HG03558 (cell line): Measurements from ENCODE around the gene PTPRN2.

Source experiments
- ATAC-seq: cut with Tn5 transposase; IDR thresholded peaks from one replicate; pipeline ENCODE4 v1.9.1; 2021; ENCODE audit warnings: moderate number of reproducible peaks; ENCODE audit not compliant: unreplicated experiment; ENCODE audit errors: extremely low read depth

The PTPRN2 gene

GRCh38 chr7:158603773-158604755, 16.4 kb upstream of the PTPRN2 start:
- ATAC-seq = no peak

GRCh38 chr7:158602905-158603772, 15.5 kb upstream of the PTPRN2 start:
- ATAC-seq = no peak

GRCh38 chr7:158602041-158602440, 14.4 kb upstream of the PTPRN2 start:
- no peak for ATAC-seq

DNA sequence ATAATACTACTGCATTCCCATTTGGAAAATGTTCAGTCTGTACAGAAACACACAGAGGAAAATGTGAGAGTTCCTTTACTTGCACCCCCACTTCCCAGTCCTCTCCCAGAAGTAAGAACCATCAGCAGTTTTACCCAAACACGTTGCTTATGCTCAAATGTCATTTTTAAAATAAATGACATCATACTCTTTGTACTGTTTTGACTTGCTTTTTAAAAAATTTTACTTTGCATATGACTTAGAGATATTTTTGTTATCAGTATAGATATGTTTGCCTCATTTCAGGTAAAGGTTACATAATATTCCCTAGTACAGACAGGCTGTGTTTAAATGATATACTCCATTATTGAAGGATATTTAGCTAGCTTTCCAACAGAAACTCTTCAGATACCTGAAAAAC, 13.5 kb upstream of the PTPRN2 start:
- no peak for ATAC-seq

GRCh38 chr7:158596745-158597144, 9.1 kb upstream of the PTPRN2 start:
- no peak for ATAC-seq

DNA sequence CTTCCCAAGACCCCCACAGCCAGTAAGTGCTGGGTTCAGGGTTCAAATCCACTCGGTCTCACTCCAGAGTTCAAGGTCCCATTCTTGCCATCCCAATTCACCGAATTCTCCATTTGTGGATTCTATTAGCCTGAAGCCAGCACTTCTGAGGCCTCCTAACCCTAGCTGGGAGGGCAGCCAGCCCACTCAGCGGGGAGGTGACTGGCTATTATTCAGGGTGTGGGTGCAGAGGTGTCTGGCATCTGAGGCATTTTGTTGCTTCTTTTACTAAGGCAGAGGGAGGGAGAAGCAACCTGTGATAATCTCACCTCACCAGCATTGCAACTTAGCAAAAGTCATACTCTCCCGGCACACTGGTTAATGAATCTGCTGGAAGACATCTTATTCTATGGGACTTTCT, 8.7 kb upstream of the PTPRN2 start:
- no peak for ATAC-seq

DNA sequence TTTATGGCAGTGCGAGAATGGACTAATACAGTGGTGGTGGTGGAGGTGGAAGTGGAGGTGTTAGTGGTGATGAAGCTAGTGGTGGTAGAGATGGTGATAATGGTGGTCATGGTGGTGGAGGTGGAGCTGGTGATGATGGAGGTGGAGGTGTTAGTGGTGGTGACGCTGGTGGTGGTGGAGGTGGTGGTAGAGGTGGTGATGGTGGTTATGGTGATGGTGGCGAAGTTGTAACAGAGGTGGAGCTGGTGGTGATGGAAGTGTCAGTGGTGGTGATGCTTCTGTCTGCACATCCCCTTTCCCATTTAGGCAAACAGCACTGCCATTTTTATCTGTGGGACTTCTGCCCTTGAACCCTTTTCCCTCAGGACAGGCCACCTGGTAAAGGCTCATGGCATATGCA, 7.4 kb upstream of the PTPRN2 start:
- no peak for ATAC-seq

DNA sequence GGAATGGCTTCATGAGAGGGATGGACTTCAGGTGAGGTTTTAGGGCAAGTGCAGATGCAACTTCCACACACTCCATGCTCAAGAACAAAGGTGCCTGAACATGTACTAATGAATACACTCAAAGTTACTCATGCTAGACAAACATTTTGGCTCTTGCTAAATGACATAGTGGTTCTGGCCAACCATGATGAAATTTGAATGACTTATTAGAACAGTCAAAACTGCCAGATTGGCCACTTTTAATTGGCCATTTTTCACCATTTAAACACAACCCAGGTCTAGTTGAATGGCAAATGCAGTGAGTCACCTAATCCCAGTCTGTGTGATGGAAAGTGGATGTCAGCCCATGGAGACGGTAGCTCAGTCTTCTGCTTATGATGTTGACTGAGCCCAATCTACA, 4.9 kb upstream of the PTPRN2 start:
- no peak for ATAC-seq

DNA sequence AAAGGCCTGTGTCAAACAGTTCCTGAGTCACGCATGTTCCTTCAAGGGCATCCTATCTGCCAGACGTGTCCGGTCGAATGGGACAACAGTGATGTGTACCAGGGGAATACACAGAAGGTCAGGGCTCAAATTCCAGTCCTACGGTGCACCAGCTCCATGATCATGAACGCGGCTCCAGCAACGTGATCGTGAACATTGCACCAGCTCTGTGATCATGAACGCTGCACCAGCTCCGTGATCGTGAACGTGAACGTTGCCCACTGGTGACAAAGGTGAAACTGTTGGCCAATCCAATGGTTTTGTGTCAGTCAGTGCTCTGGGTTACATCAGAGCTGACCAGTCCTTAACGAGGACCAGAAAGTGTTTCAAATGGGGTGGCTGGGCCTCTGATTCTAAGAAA, 4.3 kb upstream of the PTPRN2 start:
- no peak for ATAC-seq

- no peak for ATAC-seq
Observed at GRCh38 chr7:158590181-158590530, 2.5 kb upstream of the PTPRN2 start.

- no peak for ATAC-seq
Observed at GRCh38 chr7:158589653-158590052, 2.0 kb upstream of the PTPRN2 start.

- no peak for ATAC-seq
Observed at GRCh38 chr7:158588878-158589442, 1.3 kb upstream of the PTPRN2 start.

DNA sequence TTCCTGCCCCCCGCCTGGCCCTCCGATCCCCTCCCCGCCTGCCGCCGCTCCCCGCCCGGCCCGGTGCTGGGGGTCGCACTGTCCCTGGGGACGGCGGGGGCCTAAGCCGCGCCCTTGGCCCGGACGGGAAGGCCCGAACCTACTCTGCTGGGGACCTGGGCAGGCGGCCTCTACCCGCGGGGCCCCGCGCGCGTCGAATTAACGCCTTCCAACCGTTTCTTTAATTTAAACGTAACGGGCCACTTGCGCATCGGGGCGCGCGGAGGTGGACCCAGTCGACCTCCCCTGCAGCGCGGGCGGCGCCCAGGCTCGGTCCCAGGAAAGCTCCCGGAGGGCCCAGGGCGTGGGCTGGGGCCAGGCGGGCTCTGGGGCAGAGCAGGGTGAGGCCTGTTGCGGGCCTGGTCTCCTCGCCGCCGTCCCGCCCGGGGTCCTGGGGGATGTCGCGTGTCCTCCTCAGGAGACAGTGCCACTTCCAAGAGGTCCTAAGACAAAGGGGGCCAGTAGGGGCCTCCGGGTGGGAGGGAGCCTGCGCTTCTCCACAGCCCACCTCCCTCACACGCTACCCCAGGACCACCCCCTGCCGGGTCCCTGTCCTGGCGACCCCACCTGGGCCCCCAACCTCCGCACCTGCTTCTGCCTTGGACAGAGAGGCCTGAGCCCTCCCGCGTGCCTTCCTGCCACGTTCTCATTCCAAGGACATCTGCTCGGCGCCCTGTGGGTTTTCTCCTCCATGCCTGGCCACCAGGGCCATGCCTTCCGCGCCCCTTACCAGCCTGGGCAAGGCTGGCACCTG, 658 bp upstream of the PTPRN2 start:
- no peak for ATAC-seq

GRCh38 chr7:158586499-158587161, 993 bp downstream of the PTPRN2 start:
- no peak for ATAC-seq

GRCh38 chr7:158585721-158586498, 1.7 kb downstream of the PTPRN2 start:
- no peak for ATAC-seq

DNA sequence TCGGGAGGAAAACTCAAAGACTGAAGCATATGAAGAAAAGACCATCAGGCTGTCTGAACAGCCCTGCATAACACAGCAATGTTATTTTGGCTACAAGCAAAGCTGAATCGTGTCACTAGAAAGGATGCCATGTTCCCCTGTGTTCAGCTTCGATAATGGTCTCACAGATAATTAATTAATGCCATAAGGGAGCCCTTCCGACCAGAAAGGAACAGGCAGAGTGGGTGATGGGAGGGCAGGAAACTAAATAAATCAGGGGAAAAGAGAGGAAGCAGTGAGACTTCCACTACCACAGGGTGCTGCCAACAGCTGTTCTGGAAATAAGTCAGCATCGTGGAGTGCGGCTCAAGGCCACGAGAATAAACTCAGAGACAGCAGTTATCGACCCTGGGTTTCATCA, 3.2 kb downstream of the PTPRN2 start:
- ATAC-seq = no peak

DNA sequence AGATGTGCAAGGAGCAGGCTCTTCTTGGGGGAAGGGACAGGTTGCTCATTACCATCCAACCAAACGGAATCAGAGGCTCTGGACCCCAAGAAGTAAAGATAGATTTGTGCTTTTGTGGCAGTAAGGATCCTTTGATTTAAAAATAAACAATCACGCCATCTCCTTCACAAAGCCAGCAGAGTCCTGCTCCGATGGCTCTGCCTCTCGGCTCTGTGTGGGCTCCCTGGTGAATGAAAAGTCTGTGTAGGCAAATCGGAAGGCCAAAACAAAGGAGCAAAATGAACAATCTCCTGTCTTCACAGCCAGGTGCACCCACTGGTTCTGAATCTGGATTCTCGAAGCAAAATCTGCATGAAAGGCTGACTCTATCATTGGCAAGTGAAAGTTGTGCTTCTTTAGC, 3.8 kb downstream of the PTPRN2 start:
- no peak for ATAC-seq

DNA sequence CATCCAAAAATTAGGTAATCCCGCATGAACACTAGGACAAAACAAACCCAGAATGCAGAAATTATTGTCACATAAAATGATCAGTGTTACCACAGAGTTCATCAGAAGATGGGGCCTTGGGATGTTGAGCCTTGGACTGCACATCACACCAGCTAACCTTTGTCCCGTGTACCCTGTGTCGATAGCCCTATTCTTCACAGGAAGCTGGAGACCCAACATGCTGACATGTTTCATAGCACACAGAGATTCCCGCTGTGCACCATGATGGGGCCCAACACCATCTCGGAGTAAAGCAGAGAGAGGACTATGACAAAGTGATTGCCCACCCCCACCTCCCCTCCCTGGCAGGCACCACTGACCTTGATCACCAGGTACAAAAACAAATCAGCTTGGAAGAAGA, 4.5 kb downstream of the PTPRN2 start:
- no peak for ATAC-seq

- ATAC-seq = no peak
Observed at GRCh38 chr7:158582089-158582456, 5.5 kb downstream of the PTPRN2 start.
